Heart left ventricle (tissue), 16 donors: ENCODE results near the gene RPS6KA4. TPM values are rescaled to one million over a fixed set of nuclear protein-coding genes. Genes with fewer than 3 reads are reported as not detected.

Experiments
- ATAC-seq, 4 donors: fragments of 200-7000 bp; cut with Tn5 transposase; one replicate each; pipeline ENCODE4 v1.9.1; 2020 to 2022; ENCODE audit warnings: moderate library complexity in 4 of 4, mild to moderate bottlenecking in 3 of 4, moderate number of reproducible peaks in 1 of 4
- DNase-seq, 5 donors: peaks; one replicate each; pipeline ENCODE4 v3.0.0-alpha.2; 2020
- H3K27ac ChIP-seq, 12 donors: fragments of 200-600 bp; sonication (generic) in 4 of 12; one replicate each; pipeline versions ENCODE4 v1.5.0 to v1.8.0; 2016 to 2022; ENCODE audit warnings: mild to moderate bottlenecking in 2 of 12
- H3K27me3 ChIP-seq, 9 donors: fragments of 200-600 bp; sonication (generic) in 2 of 9; one replicate each; pipeline versions ENCODE4 v1.5.1 to v1.8.0; 2016 to 2022; ENCODE audit warnings: mild to moderate bottlenecking in 3 of 9
- H3K36me3 ChIP-seq, 9 donors: fragments of 200-600 bp; sonication (generic) in 2 of 9; one replicate each; pipeline versions ENCODE4 v1.5.0 to v1.8.0; 2018 to 2022; ENCODE audit warnings: mild to moderate bottlenecking in 2 of 9
- H3K4me1 ChIP-seq, 12 donors: fragments of 200-600 bp; sonication (generic) in 4 of 12; one replicate each; pipeline versions ENCODE4 v1.5.0 to v1.8.0; 2016 to 2022; ENCODE audit warnings: mild to moderate bottlenecking in 3 of 12
- H3K4me3 ChIP-seq, 12 donors: fragments of 200-600 bp; sonication (generic) in 4 of 12; one replicate each; pipeline versions ENCODE4 v1.5.0 to v1.8.0; 2017 to 2022; ENCODE audit warnings: mild to moderate bottlenecking in 9 of 12, moderate library complexity in 4 of 12
- H3K9me3 ChIP-seq, 12 donors: fragments of 200-600 bp; sonication (generic) in 4 of 12; one replicate each; pipeline versions ENCODE4 v1.5.0 to v1.8.0; 2016 to 2022; ENCODE audit warnings: mild to moderate bottlenecking in 1 of 12
- POLR2A ChIP-seq, 2 donors: fragments of 450-650 bp; IDR thresholded peaks; one replicate each; pipeline ENCODE4 v1.6.1; 2017; ENCODE audit warnings: antibody characterized with exemption in 2 of 2, mild to moderate bottlenecking in 2 of 2, moderate library complexity in 2 of 2
- WGBS, 4 donors: extraction: QIAGEN DNeasy Blood & Tissue Kit in 2 of 4; methylation state at CpG; one replicate each; pipeline versions ENCODE4 v1.1.5 to v1.1.7; 2013 to 2018; 5-methylcytosine and 5-hydroxymethylcytosine counted together
- intact Hi-C, 10 donors: fragments of 100-400 bp; cut with DNase I; formaldehyde crosslinking; loops; one replicate each; pipeline versions ENCODE4 v1.11.1 to v1.14.2; 2022
- polyA plus RNA-seq, 2 donors: library from polyadenylated mRNA; stranded (reverse); fragments of 200-250 nt; gene quantifications; one replicate each; pipeline ENCODE4 v1.2.3, GENCODE V29; 2013
- total RNA-seq, 9 donors: library from RNA; depleted of rRNA in 2 of 9; stranded (reverse); fragments of >200 nt in 2 of 9; fragmentation: NEBNext Ultra II Directional in 3 of 9; extraction: Animal tissue kit (Norgen Biotek cat#: 25700) in 3 of 9; gene quantifications; one replicate each; pipeline versions ENCODE4 v1.1.0 to v1.2.4, GENCODE V29; 2016 to 2023
- TF ChIP-seq, protein P1 (sequence below), 12 donors: fragments of 200-600 bp; sonication (generic) in 4 of 12; IDR thresholded peaks; one replicate each; pipeline versions ENCODE4 v1.5.0 to v1.8.0; 2018 to 2022; ENCODE audit warnings: antibody characterized with exemption in 12 of 12, mild to moderate bottlenecking in 5 of 12
- donor health status: ischemic (EF 13 %, LVEDD 7.1; RV severe dilation, severe dysfunction).
- donor health status: healthy with polysubstance abuse.
- donor health status: DM: no; HTN: yes; CAD: no.
- donor health status: DM: no; HTN: no; CAD: no.
- donor health status: ischemic (EF 25% LVEDD 6.9; RV normal size, moderate dysfunction).
- donor health status: ischemic (EF 25% LVEDD 5.7; RV mildly dilated, moderate dysfunction).
- donor health status: healthy.
- donor health status: DM: yes; HTN: yes; CAD: no.
- donor health status: ischemic (EF 35%, LVEDD 5.7; RV mildly dilated, moderate dysfunction).
- donor health status: nonischemic (EF 11% LVEDD 7.7; RV severe dilation, severe dysfunction).
- donor health status: DM: yes; HTN: yes; CAD: no.
- donor health status: PGD.
- donor health status: ischemic (EF 29% LVEDD 5.4; RV normal size, mild dysfunction).
- donor health status: nonischemic (EF 23%, LVEDD 6.1; RV moderate dilation, normal function).

The RPS6KA4 gene
- total and polyA plus RNA-seq, 11 donors: 12.8 to 32.5 (median 18.3) TPM

DNA sequence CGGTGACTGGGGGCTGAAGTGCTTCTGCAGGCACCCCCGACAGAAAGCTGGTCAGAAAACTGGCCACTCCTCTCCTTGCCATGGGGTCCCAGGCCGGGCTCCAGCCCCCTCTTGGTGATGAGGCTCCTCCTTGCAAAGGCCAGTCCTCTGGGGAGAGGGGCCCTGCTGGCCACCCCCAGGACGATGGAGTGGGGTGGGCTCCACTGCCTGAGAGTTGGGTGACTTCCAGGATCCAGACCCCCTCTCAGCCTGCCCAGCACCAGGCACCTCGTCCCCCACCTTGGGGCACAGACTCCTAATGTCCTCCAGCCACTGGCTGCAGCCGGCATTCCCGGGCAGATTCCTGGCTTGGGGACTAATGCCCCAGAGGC, 441 bp upstream of the RPS6KA4 start:
- H3K36me3 ChIP-seq: peaks cover 0 to 34% (median 28%) of the 10 kb centered on the region in 9 donors
- 13 to 21% (median 17%) methylated on average over 3 to 7 of the region's 7 CpGs for WGBS, 4 donors
- peak overlapping the region; percentile 68 to 94 (median 84) for H3K4me3 ChIP-seq
- H3K27me3 ChIP-seq: no peaks in the 10 kb centered on the region
- H3K4me1 ChIP-seq: peaks cover 3 to 47% (median 30%) of the 10 kb centered on the region in 12 donors
- ATAC-seq: peak in 3 of 4 donors; percentile 1 to 8 (median 6)
- H3K27ac ChIP-seq: peak overlapping the region; percentile 78 to 95 (median 92)
- DNase-seq: no peak
- intact Hi-C loops: loop anchor here in 4 of 10 donors (5.0 to 10.0 kb wide), 3 partner anchors 41 to 296 kb away; partner anchors contain the start of genes PRDX5 (in 3 of the 4) and TRMT112 (in 3 of the 4)
- no peak for TF ChIP-seq POLR2A (IDR thresholded peaks at IDR 0.05)
- TF ChIP-seq, protein P1, sequence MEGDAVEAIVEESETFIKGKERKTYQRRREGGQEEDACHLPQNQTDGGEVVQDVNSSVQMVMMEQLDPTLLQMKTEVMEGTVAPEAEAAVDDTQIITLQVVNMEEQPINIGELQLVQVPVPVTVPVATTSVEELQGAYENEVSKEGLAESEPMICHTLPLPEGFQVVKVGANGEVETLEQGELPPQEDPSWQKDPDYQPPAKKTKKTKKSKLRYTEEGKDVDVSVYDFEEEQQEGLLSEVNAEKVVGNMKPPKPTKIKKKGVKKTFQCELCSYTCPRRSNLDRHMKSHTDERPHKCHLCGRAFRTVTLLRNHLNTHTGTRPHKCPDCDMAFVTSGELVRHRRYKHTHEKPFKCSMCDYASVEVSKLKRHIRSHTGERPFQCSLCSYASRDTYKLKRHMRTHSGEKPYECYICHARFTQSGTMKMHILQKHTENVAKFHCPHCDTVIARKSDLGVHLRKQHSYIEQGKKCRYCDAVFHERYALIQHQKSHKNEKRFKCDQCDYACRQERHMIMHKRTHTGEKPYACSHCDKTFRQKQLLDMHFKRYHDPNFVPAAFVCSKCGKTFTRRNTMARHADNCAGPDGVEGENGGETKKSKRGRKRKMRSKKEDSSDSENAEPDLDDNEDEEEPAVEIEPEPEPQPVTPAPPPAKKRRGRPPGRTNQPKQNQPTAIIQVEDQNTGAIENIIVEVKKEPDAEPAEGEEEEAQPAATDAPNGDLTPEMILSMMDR (IDR thresholded peaks at IDR 0.05): no peak
- no peaks in the 10 kb centered on the region for H3K9me3 ChIP-seq

DNA sequence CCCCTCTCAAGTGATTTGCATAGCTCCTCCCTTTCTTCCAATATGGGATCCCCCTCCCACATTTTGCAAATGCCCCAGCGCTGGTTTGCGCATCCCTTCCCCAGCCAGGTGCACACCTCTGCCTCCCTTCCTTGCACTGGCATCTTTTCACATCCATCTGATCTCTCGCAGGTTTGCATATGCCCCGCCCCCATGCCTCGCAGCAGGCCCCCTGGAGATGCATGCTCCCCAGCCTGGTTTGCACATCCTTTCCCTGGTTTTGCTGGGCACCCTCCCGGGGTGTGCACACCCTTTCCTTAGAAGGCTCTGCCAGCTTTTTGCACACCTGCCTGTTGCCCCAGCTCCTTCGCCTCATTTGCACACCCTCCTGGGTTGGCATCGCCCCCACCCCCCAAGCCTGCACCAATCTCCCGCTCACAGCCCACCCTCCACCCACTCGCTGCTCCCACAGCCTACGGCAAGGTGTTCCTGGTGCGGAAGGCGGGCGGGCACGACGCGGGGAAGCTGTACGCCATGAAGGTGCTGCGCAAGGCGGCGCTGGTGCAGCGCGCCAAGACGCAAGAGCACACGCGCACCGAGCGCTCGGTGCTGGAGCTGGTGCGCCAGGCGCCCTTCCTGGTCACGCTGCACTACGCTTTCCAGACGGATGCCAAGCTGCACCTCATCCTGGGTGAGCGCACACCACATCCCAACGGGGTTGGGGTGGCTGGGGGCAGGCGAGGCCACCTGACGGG, 917 bp downstream of the RPS6KA4 start:
- peaks cover 3 to 47% (median 30%) of the 10 kb centered on the region in 12 donors for H3K4me1 ChIP-seq
- peaks cover 0 to 45% (median 42%) of the 10 kb centered on the region in 9 donors for H3K36me3 ChIP-seq
- no peaks in the 10 kb centered on the region for H3K9me3 ChIP-seq
- peak overlapping the region; percentile 68 to 94 (median 84) for H3K4me3 ChIP-seq
- H3K27me3 ChIP-seq: no peaks in the 10 kb centered on the region
- WGBS, 4 donors: 66 to 77% (median 76%) methylated on average over 23 to 38 of the region's 38 CpGs
- TF ChIP-seq, protein P1 (IDR thresholded peaks at IDR 0.05): no peak
- TF ChIP-seq POLR2A (IDR thresholded peaks at IDR 0.05): no peak
- H3K27ac ChIP-seq: peak overlapping the region in 10 of 12 donors; percentile 78 to 95 (median 92)
- intact Hi-C loops: loop anchor here in 4 of 10 donors (5.0 to 10.0 kb wide), 3 partner anchors 43 to 295 kb away; partner anchors contain the start of genes PRDX5 (in 3 of the 4) and TRMT112 (in 3 of the 4)
- DNase-seq (peak in 1 of 5 donors; percentile 34), ATAC-seq (no peak)

DNA sequence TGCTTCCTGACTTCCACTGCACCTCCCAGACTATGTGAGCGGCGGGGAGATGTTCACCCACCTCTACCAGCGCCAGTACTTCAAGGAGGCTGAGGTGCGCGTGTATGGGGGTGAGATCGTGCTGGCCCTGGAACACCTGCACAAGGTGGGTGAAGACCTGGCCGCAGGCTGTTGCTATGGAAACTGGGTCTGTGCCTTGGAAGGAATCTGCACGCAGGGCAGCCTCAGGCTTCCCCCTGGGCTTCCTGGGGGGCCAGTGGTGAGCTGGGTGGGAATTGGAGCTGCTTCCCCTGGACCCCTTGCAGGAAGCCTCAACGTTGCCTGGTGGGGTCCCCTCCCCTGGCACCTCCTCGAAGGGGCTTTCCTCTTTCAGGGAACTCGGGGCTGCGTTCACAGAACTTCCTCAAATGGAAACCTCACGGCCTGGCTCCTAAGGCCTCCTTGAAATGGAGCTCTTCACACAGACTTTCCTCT, 1.5 kb downstream of the RPS6KA4 start:
- WGBS, 4 donors: 74 to 81% (median 75%) methylated on average over 11 to 13 of the region's 13 CpGs
- intact Hi-C loops: no loop called here
- TF ChIP-seq, protein P1 (IDR thresholded peaks at IDR 0.05): no peak
- no peak for TF ChIP-seq POLR2A (IDR thresholded peaks at IDR 0.05)
- Histone ChIP-seq H3K36me3 (peaks cover 0 to 51% (median 48%) of the 10 kb centered on the region in 9 donors), H3K27me3 (no peaks in the 10 kb centered on the region), H3K4me1 (peaks cover 3 to 41% (median 25%) of the 10 kb centered on the region in 12 donors), H3K4me3 (peak overlapping the region in 5 of 12 donors; percentile 6 to 94 (median 82)), H3K27ac (peak overlapping the region in 1 of 12 donors; percentile 27), H3K9me3 (no peaks in the 10 kb centered on the region)
- DNase-seq (no peak), ATAC-seq (no peak)

DNA sequence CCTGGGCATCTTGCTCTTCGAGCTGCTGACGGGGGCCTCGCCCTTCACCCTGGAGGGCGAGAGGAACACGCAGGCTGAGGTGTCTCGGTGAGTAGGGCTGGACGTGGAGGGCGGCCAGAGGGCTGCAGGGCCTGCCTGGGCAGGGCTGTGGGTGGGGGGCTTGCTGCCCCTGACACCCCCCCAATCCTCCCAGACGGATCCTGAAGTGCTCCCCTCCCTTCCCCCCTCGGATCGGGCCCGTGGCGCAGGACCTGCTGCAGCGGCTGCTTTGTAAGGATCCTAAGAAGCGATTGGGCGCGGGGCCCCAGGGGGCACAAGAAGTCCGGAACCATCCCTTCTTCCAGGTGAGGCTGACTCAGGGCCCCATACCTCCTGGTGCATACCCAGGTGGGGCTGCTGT, 2.7 kb downstream of the RPS6KA4 start:
- intact Hi-C loops: no loop called here
- no peak for ATAC-seq
- no peak overlapping the region for H3K27ac ChIP-seq
- WGBS, 4 donors: 90 to 93% (median 91%) methylated on average over 9 to 18 of the region's 18 CpGs
- peaks cover 3 to 36% (median 21%) of the 10 kb centered on the region in 12 donors for H3K4me1 ChIP-seq
- H3K4me3 ChIP-seq: no peak overlapping the region
- DNase-seq: no peak
- TF ChIP-seq, protein P1 (IDR thresholded peaks at IDR 0.05): no peak
- no peak for TF ChIP-seq POLR2A (IDR thresholded peaks at IDR 0.05)
- H3K36me3 ChIP-seq: peaks cover 2 to 63% (median 60%) of the 10 kb centered on the region in 9 donors
- no peaks in the 10 kb centered on the region for H3K9me3 ChIP-seq
- no peaks in the 10 kb centered on the region for H3K27me3 ChIP-seq
